GM19025 (cell line): ENCODE results near the gene PPAN.

Experiments
- ATAC-seq: cut with Tn5 transposase; IDR thresholded peaks from one replicate; pipeline ENCODE4 v1.9.1; 2021; ENCODE audit warnings: mild to moderate bottlenecking, low read depth, moderate library complexity; ENCODE audit not compliant: unreplicated experiment

PPAN gene

DNA sequence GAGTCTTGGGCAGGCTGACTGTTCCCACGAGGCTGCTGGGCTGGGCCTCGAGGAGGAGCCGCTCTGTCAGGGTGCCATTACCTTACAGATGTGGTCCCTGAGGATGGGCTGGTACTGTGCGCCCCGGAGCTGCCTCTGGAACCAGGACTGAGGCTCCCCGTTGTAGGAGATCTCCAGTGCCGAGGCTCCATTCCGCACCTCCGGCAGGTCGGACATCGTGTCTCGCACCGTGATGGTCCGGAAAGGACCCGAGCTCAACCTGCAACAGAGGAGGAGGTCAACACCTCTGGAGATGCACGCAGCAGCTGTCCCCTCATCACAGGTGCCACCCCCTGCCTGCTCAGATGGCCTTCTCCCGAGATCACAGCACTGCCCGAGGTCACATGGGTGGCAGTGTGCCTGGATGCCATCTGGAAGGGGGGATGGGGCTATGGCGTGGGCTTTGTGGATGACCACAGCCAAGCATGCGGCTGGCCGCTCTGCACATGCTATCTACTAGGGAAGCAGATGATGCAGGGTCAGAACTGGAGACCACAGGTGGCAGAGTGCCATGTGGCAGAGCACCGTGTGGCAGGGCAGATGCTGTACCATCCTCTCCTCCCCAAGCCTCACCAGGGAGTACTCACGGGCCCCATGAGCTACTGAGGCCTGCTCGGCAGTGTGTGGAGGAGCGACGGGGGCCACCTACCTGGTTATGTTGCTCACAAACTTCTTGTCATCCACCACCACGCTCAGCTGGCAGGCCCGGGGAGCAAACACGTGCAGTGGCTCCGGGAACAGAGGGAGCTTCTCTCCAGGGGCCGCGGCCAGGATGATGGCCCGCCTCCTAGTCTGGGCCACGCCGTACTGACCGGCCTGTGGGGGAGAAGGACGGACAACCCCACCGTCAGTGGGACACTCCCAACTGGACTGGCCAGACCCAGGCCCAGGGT, 31.9 kb downstream of the PPAN start:
- no peak for ATAC-seq

DNA sequence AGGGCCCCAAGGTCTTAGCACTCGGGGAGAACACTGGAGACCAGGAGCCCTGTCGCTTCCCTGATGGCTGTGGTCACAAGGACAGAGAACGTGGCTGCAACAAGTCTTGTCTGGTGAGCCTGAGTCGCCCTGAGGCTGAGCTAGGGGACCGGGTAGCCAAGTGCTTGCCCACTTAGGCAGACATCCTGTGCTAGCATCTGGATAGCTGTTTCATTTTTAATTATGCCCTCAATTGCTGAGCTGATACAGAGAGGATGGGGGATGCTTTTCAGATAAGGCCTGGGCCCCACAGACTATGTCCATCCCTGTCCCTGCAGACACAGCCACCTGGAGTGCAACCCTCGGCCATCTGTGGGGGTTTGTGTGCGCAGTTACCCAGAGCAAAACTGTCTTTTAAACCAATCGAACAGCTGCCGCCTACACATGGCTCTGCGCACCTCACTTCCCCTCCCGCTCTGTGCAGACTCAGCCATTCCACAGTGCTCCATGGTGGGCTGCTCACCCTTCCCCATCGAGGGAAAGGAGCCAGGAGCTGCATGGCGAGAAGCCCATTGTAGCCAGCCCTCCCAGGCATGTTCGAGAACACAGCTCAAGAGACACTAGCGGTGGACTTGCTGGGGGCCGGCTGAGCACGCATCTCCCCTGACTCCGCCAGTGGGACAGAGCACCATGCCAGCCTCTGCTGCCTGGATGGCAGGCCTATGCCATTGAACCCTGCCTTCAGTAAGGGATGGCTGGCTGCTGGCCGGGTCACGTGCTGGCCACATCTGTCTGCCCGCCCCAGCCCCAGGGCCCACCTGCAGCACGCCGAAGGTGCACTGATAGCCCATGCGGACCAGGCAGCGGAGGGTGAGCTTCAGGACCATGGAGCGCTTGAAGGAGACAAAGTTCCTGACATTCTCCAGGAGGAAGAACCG, 33.0 kb downstream of the PPAN start:
- ATAC-seq: no peak

DNA sequence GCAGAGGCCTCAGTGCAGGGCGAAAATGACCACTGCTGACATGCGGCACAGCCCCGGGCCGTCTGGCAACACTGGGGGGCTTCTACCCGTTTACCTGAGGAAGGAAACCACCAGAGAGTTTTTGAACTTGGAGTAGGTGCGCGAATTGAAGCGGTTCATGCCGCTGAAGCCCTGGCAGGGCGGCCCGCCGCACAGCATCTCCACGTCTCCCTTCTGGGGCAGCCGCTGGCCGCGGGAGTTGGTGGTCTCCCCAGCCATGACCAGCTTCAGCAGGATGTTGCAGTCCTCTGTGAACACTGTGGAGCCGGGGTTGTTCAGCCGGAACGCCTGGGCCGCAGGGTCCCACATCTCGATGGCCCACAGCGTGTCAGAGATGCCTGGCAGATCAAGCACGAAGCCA, 33.8 kb downstream of the PPAN start:
- ATAC-seq: no peak

DNA sequence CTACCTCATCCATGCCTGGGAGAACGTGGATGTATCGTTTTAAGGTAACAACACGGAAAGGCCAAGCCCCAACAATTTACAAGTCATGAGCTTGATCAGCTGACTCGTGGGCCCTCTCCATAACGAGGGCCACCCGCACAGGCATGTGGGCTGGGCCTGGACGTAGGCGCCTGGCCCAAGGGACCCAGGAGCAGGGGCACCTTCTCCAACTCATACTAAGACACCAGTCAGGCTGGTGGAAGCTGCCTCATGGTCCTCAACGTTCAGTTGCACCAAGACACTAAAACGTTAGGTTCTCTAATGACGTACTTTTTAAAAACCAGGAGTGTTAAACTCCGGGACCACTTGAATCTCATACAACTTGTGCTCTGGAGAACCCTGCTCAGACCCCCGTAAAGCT, 35.3 kb downstream of the PPAN start:
- no peak for ATAC-seq

DNA sequence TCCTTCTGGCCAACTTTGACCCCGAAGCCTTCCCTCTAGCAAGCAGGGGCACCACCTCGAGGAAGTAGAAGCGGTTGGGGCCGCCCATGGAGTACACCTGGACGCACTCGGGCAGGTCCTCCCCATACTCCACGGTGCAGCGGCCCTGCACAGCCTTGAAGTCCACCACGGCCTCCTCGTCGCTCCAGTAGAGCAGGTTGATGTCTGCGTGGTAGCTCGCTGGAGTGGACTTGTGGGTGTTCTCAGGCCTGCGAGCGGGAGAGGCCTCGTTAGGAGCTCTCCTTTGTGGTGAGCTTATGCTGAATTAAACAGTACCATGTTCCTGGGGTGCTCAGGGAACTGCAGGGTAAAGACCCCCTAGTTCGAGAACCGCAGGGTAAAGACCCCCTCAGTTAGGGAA, 35.8 kb downstream of the PPAN start:
- no peak for ATAC-seq

DNA sequence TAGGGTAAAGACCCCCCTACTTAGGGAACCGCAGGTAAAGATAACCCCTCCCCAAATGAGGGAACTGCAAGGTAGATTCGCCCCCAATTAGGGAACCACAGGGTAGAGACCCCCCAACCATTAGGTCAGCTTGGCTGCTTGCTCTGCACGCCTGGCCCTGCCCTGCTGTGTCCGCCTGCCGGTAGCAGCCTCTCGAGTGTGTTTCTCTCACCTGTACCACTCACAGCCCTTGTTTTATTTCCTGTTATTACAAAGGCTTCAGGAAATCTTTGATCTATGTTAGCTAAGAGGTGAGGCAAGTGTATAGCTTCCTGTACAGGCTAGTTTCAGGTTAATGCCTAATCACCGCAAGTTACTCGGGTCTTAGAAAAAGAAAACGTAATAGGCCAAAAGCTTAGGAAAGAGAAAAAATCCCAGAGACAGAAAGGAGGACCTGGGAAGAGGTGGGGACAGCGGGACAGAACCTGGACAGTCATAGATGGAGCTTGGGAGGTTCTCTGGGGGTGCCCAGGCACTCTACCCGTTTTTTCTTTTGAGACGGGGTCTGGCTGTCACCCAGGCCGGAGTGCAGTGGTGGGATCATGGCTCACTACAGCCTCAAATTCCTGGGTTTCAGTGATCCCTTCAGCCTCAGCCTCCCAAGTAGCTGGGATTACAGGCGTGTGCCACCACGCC, 36.7 kb downstream of the PPAN start:
- no peak for ATAC-seq

DNA sequence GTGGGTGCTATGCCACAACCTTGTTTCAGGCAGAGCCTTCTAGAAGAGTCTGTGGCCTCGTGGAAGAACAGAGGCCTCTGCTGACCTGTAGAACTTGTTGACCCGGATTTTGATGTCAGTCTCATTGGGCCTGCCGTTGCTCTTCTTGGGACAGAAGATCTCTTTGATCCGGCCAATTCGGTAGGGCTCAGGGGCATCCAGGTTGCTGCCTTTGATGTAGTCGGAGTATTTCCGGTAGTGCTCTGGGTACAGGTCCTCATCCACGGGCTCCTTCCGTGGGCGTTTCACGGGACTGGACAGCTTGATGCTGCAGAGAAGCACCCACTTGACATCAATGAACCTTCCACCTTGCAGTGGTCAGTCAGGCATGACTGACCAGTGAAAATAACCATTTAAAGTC, 37.5 kb downstream of the PPAN start:
- no peak for ATAC-seq

DNA sequence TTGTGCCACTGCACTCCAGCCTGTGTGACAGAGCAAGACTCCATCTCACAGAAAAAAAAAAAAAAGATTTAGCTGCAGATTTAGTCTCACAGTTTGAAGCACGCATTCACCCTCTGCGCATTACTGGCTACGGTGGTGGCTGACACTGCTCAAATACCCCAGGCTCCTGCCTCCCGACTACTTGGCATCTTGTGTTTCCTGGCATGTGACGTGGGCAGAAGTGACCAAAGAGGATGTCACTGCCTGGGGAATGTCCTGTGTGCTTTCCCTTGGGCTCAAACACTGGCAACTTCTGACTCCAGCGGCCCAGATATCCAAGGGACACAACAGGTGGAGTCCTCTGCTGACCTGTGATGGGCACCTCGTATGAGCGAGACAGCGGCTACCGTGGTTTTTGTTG, 38.2 kb downstream of the PPAN start:
- ATAC-seq: no peak

DNA sequence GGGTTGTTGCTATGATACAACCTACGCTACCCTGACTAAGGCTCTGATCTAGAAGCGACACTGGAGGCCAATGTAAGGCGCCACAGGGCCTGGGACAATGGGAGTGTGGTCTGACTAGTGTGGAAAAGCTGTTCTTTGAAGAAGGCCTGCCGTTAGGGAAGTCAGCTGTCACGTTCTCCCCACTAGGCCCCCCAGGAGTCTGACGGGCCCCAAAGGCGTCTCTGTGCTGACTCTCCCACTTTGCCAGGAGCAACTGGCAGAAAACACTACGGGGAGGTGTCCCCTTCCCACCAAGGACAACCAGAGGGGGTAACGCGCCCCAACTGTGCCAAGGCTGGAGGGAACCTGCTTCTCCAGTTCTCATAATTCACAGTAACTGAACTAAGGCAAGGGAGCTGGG, 38.9 kb downstream of the PPAN start:
- ATAC-seq: no peak

DNA sequence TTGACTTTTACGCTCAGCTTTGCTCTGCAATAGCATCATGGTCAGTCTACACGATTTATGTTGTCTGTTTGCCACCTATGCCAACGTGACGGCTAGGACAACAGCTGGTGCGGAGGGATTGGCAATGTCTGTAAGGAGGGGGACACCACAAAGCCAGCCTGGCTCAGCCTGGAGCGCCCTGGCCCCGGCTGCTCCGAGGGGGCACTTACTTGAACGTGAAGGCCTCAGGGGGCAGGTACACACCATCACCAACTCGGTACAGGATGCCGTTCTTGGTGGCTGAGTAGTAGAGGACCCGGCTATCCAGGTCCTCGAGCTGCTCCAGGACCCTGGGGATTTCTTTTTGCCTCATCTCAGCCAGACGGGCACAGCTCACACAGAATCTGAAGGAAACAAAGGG, 40.0 kb downstream of the PPAN start:
- no peak for ATAC-seq

DNA sequence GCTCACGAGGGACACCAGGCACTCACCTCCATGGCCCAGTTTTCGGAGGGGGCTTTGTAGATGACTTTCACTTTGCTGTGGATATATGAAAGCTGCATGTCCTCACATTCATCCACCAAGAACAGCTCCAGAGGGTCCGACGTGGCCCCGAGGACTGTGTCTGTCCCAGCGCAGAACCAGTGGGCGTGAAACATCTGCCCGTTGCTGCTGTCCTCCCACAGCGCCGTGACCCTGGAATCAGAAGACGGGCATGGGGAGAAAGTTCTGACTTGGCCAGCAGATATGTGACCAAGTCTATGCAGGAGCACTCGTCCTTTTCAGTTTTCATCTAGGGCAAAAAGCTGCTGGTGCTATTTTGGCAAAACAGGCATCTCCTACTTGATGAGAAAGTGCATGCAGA, 43.3 kb downstream of the PPAN start:
- ATAC-seq: no peak

DNA sequence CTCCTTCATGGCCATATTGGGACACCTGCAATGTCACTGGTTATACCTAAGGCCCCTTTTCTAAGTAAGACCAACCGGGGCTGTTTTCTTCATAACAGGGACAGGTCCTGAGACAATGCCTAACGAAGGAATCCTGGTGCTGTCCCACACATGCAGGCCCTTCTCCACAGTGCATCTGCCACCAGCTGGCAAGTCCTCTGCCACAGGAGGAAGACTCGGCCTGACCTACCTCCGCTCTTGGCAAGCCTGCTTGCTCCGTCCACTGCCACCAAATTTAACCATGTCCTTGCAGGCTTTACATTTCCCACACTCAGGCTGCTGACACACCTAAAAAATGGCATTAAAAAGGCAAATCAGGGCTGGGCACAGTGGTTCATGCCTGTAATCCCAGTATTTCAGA, 45.4 kb downstream of the PPAN start:
- no peak for ATAC-seq

DNA sequence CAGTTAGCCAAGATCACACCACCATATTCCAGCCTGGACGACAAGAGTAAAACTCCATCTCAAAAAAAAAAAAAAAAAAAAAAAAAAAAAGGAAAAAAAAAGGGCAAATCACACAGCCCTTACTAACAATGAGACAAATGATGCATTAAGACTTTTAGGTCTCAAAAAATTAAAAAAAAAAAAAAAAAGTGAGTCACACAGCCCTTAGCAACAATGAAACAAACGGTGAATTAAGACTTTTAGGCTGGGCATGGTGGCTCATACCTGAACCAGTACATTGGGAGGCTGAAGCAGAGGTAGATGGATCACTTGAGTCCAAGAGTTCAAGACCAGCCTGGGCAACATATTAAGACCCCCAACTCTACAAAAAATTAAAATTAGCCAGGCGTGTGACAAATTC, 45.9 kb downstream of the PPAN start:
- no peak for ATAC-seq

DNA sequence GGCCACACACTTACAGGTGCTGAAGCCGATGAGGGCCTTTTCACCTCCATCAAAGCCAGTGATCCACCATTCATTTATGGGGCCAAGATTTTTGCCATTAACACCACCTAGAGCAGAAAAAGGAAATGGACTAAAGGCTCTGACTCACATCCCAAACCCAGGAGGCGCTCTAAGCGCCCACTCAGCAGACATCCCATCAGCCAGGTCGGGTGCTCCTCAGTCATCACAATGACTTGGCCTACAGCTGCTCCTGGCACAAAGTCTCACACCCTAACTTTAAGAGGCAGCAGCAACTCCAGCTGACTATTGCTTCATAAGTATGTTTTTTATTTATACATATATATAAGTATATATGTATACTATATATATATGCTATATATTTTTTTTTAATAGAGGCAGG, 49.7 kb downstream of the PPAN start:
- ATAC-seq: no peak

DNA sequence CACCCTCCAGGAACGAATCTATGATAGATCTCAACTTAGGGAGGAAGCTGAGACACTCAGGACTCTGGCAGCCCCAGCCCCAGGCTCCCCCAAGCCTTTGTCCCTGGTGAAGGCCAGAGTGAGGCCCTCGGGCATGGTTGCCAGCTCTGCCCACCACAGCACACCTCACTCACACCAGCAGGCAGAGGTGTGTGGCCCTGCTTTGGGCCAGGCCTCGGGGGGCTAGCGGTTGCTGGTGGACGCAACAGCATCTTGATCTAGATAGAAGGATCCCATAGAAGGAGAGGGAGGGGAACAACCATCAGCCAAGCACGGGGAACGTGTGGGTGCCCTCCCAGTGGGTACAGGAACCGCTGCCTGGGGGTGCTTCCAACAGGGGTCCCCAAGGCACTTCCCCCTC, 51.9 kb downstream of the PPAN start:
- ATAC-seq: no peak

DNA sequence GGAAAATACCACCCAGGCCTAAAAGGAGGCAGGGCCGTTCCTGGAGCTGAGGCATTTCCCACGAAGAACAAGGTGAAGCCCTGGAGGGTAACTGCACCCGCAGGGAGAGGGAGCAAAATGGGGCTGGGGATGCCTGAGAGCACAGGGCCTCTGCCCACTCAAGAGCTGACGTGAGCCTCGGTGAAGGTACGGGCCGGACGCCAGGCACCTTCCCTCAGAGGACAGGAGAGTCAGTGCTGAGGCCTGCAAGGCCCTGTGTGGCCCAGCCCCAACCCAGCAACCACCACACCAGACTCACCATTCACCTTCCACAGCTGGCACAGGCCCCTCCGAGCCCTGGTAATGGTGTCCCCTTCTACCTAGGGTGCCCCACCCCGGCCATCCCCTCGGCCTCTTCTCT, 52.3 kb downstream of the PPAN start:
- no peak for ATAC-seq

DNA sequence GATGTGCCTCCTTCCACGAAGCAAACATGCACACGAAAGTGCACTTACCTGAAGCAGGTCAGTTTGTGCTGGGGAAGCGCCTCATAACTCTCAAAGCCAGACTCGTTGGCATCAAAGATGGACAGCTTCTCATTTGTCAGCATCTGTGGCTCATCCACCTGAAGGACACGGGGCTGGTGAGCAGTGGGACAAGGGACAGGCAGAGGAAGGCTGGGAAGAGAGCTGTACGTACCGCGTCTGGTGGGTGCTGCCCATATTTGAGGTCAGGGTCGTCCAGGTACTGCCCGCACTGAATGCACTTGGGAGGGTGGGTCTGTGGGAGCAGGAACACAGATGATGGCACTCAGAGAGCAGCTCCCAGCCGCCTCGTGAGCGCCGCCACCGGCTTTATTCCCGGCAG, 53.4 kb downstream of the PPAN start:
- ATAC-seq: no peak
